OCI-LY3 (cell line): ENCODE results near the gene BUB1.
A peak's percentile ranks its signal among the peaks of the same experiment; 100 is the strongest.
"Not testable (repeated sequence)": the region's sequence is repeated elsewhere in the genome, so short reads cannot be mapped to it uniquely, and the experiment has no call there.

ENCODE experiments used
- H2AFZ ChIP-seq: fragments of 200-600, 300-600 bp; shearing (Covaris generic); 2 replicates; pipeline ENCODE4 v1.6.0; 2014; ENCODE audit warnings: antibody characterized with exemption, low read depth, low read length
- H3K27ac ChIP-seq: fragments of 200-600, 300-600 bp; sonication (generic); 2 replicates; pipeline ENCODE4 v1.5.1; 2014; ENCODE audit warnings: mild to moderate bottlenecking, low read length, moderate library complexity, mixed read lengths
- H3K27me3 ChIP-seq: fragments of 200-600, 300-600 bp; sonication (generic); 2 replicates; pipeline ENCODE4 v1.6.1; 2014; ENCODE audit warnings: low read depth, low read length, mixed read lengths
- H3K36me3 ChIP-seq: fragments of 200-600, 300-600 bp; sonication (generic); replicated peaks from 2 replicates; pipeline ENCODE3; 2014; ENCODE audit warnings: low read depth, low read length, mixed read lengths
- H3K4me1 ChIP-seq: fragments of 300-600, 200-600 bp; sonication (generic); 2 replicates; pipeline ENCODE4 v1.6.1; 2014; ENCODE audit warnings: low read length, mixed read lengths
- H3K4me2 ChIP-seq: fragments of 200-600, 300-600 bp; sonication (generic); 2 replicates; pipeline ENCODE4 v1.6.1; 2014; ENCODE audit warnings: low read length, mixed read lengths
- H3K4me3 ChIP-seq: fragments of 300-600, 200-600 bp; sonication (generic); 2 replicates; pipeline ENCODE4 v1.5.1; 2014; ENCODE audit warnings: antibody characterized with exemption, mild to moderate bottlenecking, low read length, moderate library complexity
- H3K79me2 ChIP-seq: fragments of 300-600, 200-600 bp; shearing (Covaris generic); 2 replicates; pipeline ENCODE4 v1.6.1; 2014; ENCODE audit warnings: mild to moderate bottlenecking, low read length, mixed read lengths
- H3K9ac ChIP-seq: fragments of 300-600, 200-600 bp; shearing (Covaris generic); 2 replicates; pipeline ENCODE4 v1.6.0; 2014; ENCODE audit warnings: mild to moderate bottlenecking, low read length, moderate library complexity
- H3K9me3 ChIP-seq: fragments of 200-600, 300-600 bp; shearing (Covaris generic); 2 replicates; pipeline ENCODE4 v1.6.1; 2014; ENCODE audit warnings: low read length, mixed read lengths; ENCODE audit not compliant: insufficient read depth
- H4K20me1 ChIP-seq: fragments of 200-600, 300-600 bp; sonication (generic); 2 replicates; pipeline ENCODE4 v1.6.1; 2016; ENCODE audit warnings: low read length, mixed read lengths; ENCODE audit not compliant: insufficient read depth

BUB1 gene

GRCh38 chr2:110609843-110610612 is 67.8 kb downstream of the BUB1 start:
- H3K4me2 ChIP-seq, result peak overlapping the region; percentile 39; the same call in 1 of the 2 replicates
- not testable (repeated sequence) for H3K27ac ChIP-seq, H2AFZ ChIP-seq, H3K4me1 ChIP-seq, H3K79me2 ChIP-seq, H3K9me3 ChIP-seq, H3K27me3 ChIP-seq, H3K9ac ChIP-seq, H3K36me3 ChIP-seq, H4K20me1 ChIP-seq, H3K4me3 ChIP-seq

GRCh38 chr2:110608788-110609502 is 68.9 kb downstream of the BUB1 start:
- not testable (repeated sequence) for H3K9me3 ChIP-seq, H3K79me2 ChIP-seq

GRCh38 chr2:110605057-110605456 is 72.8 kb downstream of the BUB1 start:
- not testable (repeated sequence) for H3K36me3 ChIP-seq, H4K20me1 ChIP-seq, H3K27ac ChIP-seq, H3K27me3 ChIP-seq, H3K4me2 ChIP-seq, H3K4me1 ChIP-seq, H3K9ac ChIP-seq, H2AFZ ChIP-seq, H3K79me2 ChIP-seq, H3K9me3 ChIP-seq, H3K4me3 ChIP-seq

More at GRCh38 chr2:110608788-110609502, 68.9 kb downstream of the BUB1 start:
- not testable (repeated sequence) for H3K36me3 ChIP-seq, H3K9ac ChIP-seq, H3K27ac ChIP-seq, H2AFZ ChIP-seq, H3K4me2 ChIP-seq, H3K4me1 ChIP-seq, H4K20me1 ChIP-seq, H3K4me3 ChIP-seq, H3K27me3 ChIP-seq

- not testable (repeated sequence) for H3K79me2 ChIP-seq, H3K4me2 ChIP-seq, H3K27ac ChIP-seq, H3K4me1 ChIP-seq, H3K9me3 ChIP-seq, H2AFZ ChIP-seq, H3K4me3 ChIP-seq, H4K20me1 ChIP-seq, H3K9ac ChIP-seq, H3K36me3 ChIP-seq, H3K27me3 ChIP-seq
Observed at GRCh38 chr2:110603917-110604591, 73.8 kb downstream of the BUB1 start.

GRCh38 chr2:110602139-110602538 is 75.7 kb downstream of the BUB1 start:
- not testable (repeated sequence) for H4K20me1 ChIP-seq, H3K27ac ChIP-seq, H3K27me3 ChIP-seq

GRCh38 chr2:110591973-110592372 is 85.9 kb downstream of the BUB1 start:
- H3K4me3 ChIP-seq, H3K36me3 ChIP-seq, H3K4me2 ChIP-seq, H3K27ac ChIP-seq, H3K9ac ChIP-seq, H2AFZ ChIP-seq, H3K9me3 ChIP-seq, H3K27me3 ChIP-seq, H4K20me1 ChIP-seq, H3K4me1 ChIP-seq, H3K79me2 ChIP-seq: not testable (repeated sequence)

More at GRCh38 chr2:110602139-110602538, 75.7 kb downstream of the BUB1 start:
- not testable (repeated sequence) for H3K9me3 ChIP-seq, H3K4me2 ChIP-seq, H3K9ac ChIP-seq, H2AFZ ChIP-seq, H3K36me3 ChIP-seq, H3K4me1 ChIP-seq, H3K4me3 ChIP-seq, H3K79me2 ChIP-seq

GRCh38 chr2:110589677-110590330 is 88.1 kb downstream of the BUB1 start:
- H3K9ac ChIP-seq, H3K4me3 ChIP-seq, H3K36me3 ChIP-seq, H3K4me1 ChIP-seq, H3K79me2 ChIP-seq, H3K4me2 ChIP-seq, H3K9me3 ChIP-seq, H3K27me3 ChIP-seq, H3K27ac ChIP-seq, H2AFZ ChIP-seq, H4K20me1 ChIP-seq: not testable (repeated sequence)

- H3K27ac ChIP-seq, H3K9ac ChIP-seq, H3K4me2 ChIP-seq, H3K4me1 ChIP-seq, H3K79me2 ChIP-seq, H4K20me1 ChIP-seq, H3K9me3 ChIP-seq, H2AFZ ChIP-seq, H3K36me3 ChIP-seq, H3K27me3 ChIP-seq, H3K4me3 ChIP-seq: not testable (repeated sequence)
Observed at GRCh38 chr2:110588520-110588919, 89.3 kb downstream of the BUB1 start.
